ENCODE results near the gene CMC1.
A peak's percentile ranks its signal among the peaks of the same experiment; 100 is the strongest.

Gene CMC1

GRCh38 chr3:28228623-28229022, 12.8 kb upstream of the CMC1 start:
- TF ChIP-seq ZFX (IDR thresholded peaks at IDR 0.05): no peak
- no peak for TF ChIP-seq CTCF (conservative IDR thresholded peaks at IDR 0.05)
- H3K27ac ChIP-seq: no peak overlapping the region

- no peak overlapping the region for H3K27ac ChIP-seq
- no peak for TF ChIP-seq ZFX (IDR thresholded peaks at IDR 0.05)
- no peak for TF ChIP-seq CTCF (conservative IDR thresholded peaks at IDR 0.05)
Measured at GRCh38 chr3:28232659-28233058, 8.8 kb upstream of the CMC1 start.

- TF ChIP-seq ZFX (IDR thresholded peaks at IDR 0.05): no peak
- TF ChIP-seq CTCF (conservative IDR thresholded peaks at IDR 0.05): no peak
- H3K27ac ChIP-seq: no peak overlapping the region
Measured at GRCh38 chr3:28234454-28234853, 7.0 kb upstream of the CMC1 start.

GRCh38 chr3:28239108-28239507, 2.3 kb upstream of the CMC1 start:
- no peak overlapping the region for H3K27ac ChIP-seq
- no peak for TF ChIP-seq CTCF (conservative IDR thresholded peaks at IDR 0.05)
- no peak for TF ChIP-seq ZFX (IDR thresholded peaks at IDR 0.05)

- peak overlapping the region; percentile 31; the same call in 1 of the 2 replicates for H3K27ac ChIP-seq
Measured at GRCh38 chr3:28240441-28240840, 978 bp upstream of the CMC1 start.

GRCh38 chr3:28242519-28242918, 1.1 kb downstream of the CMC1 start:
- no peak for TF ChIP-seq CTCF (conservative IDR thresholded peaks at IDR 0.05)
- TF ChIP-seq ZFX (IDR thresholded peaks at IDR 0.05): no peak
- H3K27ac ChIP-seq: no peak overlapping the region

More at GRCh38 chr3:28240441-28240840, 978 bp upstream of the CMC1 start:
- no peak for TF ChIP-seq ZFX (IDR thresholded peaks at IDR 0.05)
- TF ChIP-seq CTCF (conservative IDR thresholded peaks at IDR 0.05): no peak

GRCh38 chr3:28243424-28244106, 2.1 kb downstream of the CMC1 start:
- no peak overlapping the region for H3K27ac ChIP-seq

More at GRCh38 chr3:28243424-28244106, 2.1 kb downstream of the CMC1 start:
- no peak for TF ChIP-seq CTCF (conservative IDR thresholded peaks at IDR 0.05)
- no peak for TF ChIP-seq ZFX (IDR thresholded peaks at IDR 0.05)
